HG03097 (cell line): ENCODE results near the gene UBAC1.

ENCODE experiments used
- ATAC-seq: cut with Tn5 transposase; IDR thresholded peaks from one replicate; pipeline ENCODE4 v1.9.1; 2021; ENCODE audit not compliant: unreplicated experiment, low FRiP score

Gene UBAC1

DNA sequence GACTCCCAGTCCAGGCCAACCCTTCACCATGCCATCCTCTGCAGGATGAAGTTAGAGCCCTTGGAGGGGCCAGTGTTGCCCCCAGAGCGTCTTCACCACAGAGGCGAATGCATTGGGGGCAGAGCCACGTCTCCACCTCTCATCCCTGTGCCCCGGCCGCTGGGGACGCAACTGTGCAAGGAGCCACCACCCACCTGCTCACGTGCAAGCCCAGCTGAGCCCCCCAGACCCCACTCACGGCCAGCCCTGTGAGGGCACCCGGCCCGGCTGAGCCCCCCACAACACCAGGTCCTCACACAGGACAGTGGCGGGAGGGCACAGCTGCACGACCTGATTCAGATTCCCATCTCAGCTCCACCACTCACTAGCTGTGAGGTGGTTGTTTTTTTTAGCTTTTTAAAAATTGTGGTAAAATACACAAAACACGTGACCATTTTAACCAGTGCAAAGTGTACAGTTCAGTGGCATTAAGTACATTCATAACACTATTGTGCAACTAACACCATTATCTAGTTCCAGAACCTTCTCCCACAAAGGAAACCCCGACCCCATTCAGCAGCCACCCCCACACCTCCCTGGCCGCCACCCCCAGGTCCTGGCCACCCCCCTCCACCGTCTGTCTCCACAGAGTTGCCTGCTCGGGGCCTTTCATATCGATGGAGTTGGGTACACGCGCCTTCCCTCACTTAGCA, 33.5 kb upstream of the UBAC1 start:
- no peak for ATAC-seq

DNA sequence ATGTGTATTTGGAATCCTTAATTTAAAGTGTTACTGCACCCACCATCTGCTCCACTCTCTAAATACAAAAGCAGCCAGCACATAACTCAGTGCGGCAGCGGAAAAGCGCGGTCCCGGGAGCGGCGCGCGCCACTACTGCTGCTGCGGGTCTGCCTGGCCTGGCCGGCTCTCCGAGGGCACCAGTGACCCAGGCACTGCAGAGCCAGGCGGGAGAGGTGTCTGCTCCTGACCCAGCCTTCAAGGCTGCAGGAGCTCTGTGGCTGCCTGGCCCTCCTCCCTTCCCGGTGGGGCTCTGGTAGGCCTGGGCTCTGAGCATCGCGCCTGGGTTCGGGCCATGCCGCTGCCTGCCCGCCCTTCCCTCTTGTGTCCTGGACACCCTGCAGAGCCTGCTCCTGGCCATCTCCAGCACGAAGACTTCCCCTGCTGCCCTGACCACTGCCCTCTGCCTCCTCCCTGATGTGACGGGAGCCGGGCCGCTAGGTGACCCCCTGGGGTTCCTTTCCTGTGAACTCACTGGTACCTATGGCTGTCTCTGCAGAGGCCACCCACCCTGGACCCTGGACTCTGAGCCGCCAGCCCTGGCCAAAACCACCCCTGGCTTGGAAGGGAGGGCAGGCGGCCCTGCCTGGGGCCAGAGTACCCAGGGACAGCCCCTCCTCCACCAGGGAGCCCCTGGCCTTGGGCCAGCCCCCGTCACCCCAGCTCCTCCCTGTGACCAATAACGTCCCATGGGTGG, 32.8 kb upstream of the UBAC1 start:
- ATAC-seq: no peak

DNA sequence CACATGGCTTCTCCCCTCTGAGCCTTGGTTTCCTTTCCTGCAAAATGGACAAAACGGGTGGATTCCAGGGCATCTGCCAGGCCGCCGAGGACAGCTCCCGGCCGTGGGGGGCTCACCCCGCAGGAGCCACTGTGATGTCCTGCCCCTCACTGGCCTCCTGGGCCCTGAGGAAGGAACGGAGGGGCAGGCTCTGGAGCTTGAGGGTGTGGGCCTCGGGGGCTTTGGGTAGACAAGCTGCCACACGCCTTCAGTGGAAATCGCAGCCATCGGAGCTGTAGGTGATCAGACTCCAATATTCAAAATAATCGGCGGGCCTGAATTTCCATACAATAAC, 32.2 kb upstream of the UBAC1 start:
- ATAC-seq: no peak

DNA sequence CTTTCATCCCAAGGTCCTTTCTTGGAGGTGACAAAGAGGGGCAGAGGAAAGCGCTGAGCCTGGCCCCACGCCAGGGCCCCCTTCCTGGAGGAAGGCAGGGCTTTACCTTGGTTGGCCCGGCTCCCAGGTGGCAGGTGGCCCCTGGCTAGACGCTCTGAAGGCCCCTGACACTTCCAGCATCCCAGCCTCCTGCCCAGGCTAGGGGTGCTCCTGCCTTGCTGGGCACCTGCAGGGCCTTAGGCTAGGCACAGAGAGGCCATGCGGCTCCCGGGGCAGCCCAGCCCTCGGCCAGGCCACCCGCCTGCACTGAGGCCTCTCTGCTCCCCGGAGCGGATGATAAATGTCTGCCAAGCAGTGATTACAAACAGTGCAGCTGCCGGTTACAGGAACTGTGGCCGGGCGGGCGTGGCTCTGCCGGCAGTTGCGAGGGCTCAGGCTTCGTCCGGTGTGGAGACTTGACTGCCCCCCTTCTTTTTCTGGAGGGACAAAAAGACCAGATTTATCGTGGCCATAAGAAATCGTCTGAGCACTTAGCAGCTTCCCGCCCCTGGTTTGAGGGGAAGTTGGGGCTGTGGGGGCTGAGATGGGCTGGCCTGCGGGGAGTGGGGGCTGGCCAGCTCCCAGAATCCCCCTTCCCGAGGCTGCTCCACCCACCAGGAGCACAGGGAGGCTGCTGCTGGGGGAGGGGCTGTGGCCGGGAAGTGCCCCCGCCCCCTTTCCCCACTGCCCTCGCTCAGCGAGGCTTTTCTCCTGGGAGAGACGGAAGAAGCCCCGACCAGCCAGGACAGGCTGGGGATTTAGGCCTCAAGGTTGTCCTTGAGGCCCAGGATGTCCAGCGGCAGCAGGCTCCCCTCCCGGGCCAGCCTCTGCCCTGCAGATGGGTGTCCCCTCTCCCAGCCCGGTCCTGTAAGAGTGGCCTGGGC, 31.6 kb upstream of the UBAC1 start:
- no peak for ATAC-seq

DNA sequence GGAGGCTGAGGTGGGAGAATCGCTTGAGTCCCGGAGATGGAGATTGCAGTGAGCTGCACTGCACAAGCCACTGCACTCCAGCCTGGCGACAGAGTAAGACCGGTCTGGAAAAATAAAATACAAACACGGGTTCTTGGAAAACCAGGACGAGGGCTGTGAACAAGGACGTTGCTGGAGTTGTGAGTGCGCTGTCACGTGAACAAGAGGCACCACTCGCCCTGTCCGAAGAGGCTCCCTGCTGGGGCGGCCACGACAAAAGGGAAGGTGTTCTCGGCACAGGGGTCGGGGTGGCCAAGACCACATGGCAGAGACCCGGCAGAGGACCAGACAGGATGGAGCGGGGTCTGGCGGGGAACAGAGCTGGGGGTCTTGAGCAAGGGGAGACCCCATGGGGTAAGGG, 30.6 kb upstream of the UBAC1 start:
- no peak for ATAC-seq

DNA sequence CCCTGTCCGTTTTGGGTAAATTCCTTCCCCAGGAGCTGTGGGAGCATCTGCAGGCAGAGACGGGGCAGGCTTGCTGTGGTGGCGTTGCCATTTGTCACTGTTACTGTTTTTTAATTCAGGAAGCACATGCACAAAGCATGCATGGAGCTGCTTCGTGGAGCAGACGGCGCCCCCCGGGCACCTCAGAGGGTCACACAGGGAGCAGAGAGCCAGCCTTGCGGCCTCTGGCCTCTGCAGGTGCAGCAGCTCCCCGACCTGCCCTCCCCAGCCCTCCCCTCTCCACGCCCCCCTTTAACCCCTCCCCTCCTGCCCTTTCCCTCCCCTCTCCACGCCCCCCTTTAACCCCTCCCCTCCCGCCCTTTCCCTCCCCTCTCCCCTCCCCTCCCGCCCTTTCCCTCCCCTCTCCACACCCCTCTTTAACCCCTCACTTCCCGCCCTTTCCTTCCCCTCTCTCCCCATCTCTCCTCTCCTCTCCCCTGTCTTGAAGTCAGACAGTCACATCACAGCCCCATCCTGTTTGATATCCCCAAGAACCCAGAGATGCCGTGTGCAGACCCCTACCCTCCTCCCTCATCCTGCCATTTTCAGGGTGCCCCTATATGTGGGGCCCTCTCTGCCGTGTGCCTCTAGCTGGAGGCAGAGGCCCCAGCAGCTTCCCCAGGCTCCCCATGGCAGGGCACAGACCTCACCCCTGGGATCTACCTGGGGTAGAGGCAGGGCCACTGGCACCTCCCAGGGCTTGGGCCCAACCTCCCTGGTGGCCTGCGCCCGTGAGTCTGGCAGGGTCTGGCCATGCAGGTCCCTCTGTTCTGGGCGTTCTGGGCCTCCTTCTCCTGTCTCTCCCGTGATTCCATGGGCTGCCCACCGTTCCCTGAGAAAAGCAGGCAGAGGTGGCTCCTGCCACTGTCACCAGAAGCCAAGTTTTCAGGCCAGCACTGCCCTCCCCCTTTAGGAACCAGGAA, 29.6 kb upstream of the UBAC1 start:
- ATAC-seq: no peak

DNA sequence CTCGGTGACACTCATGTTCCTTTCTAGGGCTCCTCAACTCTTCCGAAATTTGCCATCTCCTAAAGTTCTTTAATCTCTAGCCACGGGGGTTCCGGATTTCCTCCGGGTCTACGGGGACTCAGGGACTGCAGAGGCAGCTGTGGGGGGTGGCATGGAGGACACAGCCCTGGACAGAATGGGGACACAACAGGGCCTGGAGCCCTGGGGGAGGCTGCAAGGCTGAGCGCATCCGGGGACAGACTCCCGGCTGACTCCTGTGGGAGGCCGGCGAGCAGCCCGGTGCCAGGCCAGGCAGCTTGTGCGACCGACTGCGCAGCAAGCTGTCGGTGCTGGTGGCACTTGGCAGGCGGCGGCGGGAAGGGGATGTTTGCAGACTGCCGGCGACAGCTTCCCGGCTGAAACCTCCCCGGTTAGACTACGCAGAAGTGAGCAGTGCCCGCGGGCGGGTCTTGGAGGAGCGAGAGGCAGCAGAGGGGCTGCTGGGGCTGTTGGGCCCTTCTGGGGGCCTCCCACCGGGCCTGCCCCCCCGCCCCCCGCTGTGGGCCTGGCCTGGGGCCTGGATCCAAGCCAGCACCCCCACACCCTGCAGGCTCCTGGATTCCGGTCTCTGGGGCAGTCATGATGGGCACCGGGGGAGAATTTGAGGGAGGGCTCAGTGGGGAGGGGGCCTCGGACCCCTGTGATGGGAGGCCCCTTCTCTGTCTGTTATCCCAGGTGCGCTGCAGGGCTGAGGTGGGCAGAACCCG, 28.7 kb upstream of the UBAC1 start:
- ATAC-seq: no peak

DNA sequence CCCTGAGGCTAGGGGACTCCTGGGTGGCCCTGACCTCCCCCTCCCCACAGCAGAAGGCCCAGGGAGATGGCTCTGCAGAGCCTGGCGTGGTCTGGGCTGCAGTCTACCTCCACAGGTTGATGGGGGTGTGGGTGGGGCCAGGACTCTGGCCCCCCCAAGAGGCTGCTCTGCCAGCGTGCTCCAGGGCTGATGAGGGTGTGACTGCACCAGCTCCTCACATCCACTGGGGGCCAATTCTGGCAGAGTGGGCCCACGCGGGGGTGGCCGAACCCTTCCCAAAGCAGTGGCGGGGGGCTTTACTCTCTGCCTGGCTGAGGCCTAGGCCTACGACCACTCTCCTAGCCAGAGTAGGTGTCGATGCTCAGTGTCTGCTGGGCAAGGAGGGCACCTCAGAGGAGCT, 28.0 kb upstream of the UBAC1 start:
- no peak for ATAC-seq

DNA sequence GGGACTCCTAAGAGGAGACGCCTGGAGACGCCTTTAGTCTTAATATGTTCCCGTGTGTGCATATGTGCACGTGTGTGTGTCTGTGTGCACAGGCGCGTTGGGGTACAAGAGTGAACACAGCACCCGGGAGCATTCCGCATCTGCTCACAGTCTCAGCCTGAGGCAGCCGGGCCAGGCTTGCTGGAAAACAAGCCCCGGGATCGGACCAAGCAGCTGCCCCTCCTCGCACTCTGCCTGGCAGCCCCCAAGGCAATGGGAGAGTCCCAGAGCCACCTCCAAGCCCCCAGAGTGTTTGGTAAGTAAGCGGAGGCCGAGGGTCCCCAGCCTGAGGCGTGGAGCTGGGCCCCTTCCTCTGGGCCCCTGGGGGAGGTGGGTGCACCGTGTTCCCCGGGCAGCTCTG, 27.3 kb upstream of the UBAC1 start:
- no peak for ATAC-seq

DNA sequence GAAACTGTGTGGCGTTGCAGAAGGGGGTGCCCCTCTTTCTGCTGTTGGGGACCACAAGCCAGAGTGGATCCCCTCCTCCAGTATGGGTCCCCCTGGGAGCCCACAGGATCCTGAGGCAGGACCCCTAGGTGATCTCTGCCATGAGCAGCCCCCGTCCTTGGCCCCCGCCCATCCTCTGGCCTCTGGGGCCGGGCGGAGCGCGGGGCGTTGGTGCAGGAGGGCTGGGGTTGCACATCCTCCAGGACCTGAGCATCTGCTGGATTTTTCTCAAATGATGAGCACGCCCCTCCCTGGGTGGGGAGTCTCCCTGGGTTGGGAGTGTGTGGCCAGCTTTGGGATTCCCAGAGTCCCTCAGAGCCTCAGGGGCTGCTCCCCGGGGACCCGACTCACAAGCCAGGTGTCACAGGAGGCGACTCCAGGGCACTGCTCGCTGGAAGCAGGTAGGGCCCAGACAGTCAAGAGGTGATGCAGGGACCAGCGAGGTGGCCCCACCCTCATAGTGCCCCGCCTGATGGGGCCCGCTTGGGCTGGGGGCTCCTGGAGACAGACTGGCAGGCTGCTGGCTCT, 26.7 kb upstream of the UBAC1 start:
- ATAC-seq: no peak

DNA sequence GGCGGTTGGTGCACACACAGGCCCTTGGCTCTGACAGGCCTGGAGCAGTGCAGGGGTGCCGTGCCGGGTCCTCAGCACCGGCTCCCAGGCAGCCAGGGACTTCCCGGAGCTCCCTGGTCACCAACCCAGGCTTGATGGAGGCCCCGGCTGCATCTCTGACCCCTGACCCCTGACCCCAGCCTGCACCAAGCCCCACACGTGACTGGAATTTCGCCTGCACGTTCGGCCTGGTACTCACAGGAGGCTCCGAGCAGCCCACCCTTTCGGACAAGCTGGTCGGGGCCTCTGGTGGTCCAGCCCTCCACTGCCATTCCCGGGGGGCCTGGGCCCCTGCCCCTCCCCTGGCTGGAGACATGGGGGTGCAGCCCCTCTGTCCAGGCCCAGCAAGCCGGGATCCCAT, 25.4 kb upstream of the UBAC1 start:
- ATAC-seq: no peak

DNA sequence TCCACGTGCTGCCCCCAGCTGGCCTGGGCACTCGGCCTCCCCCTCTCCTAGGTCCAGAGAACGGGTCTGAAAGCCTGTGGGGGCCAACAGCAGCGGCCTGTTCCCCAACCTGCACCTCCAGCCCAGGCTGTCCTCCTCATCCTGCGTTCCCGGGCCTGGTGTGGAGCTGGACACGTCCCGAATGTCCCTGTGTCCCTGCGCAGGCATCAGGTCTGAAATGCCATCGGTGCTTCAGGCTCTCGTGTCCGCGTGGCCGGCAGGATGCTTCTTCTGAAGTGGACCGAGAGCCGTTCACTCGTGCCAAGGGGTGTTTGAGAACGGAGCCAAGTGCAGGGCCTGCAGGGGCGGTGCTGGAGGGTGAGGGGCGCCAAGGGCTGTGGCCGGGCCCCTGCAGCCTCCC, 24.7 kb upstream of the UBAC1 start:
- ATAC-seq: no peak

DNA sequence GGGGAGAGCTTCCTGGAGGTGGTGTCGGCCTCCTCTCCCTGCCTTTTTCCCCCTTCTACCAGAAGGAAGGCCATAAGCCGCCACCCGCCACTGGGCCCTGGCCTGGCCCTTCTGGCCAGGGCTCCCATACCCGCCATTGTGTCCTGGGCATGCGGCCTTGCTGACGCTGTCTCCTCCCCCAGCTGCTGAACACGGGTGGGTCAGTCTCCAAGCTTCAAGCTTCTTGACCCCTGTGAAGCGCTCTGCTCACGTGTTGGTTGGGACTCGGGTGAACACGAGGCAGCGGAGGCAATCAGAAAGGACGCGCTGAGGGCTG, 24.2 kb upstream of the UBAC1 start:
- ATAC-seq: no peak

DNA sequence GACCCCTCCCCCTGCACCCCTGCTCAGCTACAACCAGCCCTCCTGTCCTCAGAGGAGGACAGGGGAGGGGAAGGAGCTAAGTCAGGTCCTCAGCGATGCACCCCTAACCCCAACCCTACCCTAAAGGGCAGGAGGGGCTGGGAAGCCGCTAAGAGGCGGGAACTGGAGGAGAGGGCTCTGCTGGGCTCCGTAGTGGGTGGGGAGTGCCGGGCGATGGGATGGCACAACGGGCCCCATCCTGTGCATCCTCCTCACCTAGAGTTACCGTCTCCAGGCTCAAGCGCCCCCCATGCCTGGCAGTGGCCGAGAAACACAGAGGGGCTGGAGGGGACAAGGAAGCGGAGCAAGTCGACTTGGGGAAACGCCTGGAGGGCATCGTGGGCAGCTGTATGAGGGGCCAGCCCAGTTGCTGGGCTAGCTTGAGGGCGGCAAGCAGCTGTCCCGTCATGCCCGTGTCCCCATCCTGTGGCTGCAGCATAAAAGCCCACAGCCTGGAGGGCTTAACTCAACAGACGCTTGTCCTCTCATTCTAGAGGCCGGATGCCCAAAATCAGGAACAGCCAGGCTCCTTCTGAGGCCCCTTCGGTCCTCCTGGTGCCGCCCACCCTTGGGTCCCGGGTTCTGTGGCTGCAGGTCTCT, 23.0 kb upstream of the UBAC1 start:
- ATAC-seq: no peak

DNA sequence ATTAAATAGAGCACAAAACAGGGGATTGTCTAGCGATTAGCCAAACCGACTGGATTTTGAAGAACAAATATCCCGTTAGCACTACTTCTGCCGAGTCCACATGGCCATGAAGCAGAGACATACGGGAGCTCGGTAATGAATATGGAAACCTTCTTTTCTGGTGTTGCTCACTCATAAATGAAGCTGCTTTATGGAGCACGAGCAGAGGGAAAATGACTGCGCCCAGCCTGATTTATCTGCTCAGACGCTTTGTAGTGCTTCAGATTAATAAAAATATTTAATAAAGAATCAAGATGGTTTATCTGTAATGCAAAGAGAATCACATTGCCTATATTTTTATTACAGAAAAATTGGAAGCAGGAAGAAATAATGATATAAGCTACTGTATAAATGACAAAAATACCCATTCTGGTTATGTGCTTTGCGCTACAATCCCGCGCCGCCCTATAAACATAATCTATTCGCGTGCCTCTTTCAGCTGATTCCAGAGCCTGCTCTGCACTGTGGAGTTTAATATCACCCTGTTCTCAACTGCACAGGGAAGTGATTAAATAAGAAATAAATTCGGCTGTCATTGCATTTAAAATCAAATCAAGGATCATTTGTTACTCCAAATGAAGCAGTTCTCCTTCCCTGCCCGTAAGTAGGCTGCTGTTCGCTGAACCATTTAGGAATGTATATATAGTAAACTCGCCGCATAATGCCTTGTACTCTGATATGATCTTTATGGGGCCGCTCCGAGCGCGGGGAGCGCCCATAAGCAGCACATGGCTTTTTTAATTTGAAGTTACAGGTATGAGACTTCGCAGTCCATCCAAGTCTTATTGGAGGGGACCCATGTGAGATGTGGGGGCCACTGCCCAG, 22.3 kb upstream of the UBAC1 start:
- no peak for ATAC-seq

DNA sequence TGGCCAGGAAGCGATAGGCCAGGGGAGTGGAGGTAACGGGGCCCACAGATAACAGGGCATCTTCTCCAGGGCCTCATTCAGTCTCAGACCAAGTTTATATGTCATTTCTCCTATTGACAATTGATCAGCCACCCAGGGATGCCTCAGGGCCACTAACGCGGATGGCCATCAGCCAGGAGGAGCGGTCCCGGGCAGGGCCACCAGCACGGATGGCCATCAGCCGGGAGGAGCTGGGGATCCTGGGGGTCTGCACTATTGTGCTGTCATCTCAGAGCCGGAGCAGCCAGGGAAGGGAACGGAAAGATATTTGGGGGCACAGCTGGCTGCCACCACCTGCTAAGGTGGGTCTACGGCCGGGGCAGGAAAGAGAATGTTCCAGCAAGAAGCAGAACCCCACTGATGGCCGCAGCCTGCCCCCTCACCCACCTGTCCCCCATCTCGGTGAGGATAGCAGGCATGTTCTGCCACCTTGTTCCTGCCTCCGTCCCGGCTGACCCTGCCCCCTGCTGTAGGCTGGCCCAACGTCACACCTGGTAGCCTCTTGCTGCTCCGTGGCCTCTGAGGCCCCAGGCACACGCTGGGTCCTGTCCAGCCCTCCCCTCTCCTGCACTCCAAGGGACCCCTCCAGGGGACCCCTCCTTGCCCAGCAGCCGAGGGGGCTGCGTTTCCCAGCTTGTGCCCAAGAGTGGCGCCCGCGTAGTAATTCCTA, 21.5 kb upstream of the UBAC1 start:
- ATAC-seq: no peak

DNA sequence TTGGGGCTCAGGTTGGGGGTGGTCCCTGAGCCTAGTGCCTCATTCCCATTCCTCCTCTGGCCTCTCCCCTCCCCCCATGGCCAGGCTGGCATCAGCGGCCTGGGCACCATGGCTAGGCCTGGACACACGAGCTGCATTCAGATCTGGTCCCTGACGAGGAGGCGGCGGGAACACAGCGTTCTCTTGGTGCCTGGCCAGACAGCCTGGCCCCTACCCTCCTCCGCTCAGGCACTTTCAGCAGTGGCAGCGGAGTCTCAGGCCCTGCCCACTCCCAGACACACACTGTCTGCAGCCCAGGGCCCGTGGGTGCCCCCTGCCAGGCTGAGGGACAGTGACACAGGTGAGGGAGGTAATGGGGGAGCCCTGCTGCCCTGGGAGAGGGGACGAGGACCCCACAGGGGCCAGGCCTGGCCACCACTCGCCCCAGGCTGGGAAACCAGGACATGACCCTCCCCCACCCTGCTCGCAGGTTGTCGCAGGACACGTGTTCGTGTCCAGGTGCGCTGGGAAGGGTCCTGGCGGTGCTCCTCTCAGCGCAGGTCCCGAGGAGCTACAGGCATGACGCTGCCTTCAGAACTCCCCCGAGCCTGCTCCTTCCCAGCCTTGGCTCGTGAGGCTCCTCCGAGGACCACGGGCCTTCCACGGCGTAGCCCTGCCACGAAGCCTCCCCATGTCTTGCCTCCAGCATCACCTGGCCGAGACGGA, 19.9 kb upstream of the UBAC1 start:
- ATAC-seq: no peak
